ENCODE results near the gene TLCD1. TPM values are rescaled to one million over a fixed set of nuclear protein-coding genes. Genes with fewer than 3 reads are reported as not detected.
A peak's percentile ranks its signal among the peaks of the same experiment; 100 is the strongest.

Gene TLCD1
- total RNA-seq, 1 donor from 2014 or later, result 12.5 TPM

DNA sequence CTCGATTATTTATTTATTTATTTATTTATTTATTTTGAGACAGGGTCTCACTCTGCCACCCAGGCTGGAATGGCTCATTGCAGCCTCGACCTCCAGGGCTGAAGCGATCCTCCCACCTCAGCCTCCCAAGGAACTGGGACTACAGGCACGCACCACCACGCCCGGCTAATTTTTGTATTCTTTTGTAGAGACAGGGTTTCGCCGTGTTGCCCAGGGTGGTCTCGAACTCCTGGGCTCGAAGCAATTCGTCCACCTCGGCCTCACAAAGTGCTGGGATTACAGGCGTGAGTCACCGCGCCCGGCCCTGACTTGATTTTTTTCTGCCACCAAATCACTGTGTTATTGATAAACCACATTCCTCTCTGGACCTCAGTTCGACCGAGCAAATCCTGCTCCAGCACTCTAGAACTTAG, 7.0 kb downstream of the TLCD1 start:
- Mint-ChIP-seq H3K4me1 (peaks cover 43% of the 10 kb centered on the region), H3K36me3 (ENCODE audit: low read depth) (peaks cover 45% of the 10 kb centered on the region), H3K9me3 (no peaks in the 10 kb centered on the region), H3K27me3 (peaks cover 28% of the 10 kb centered on the region), H3K4me3 (peak overlapping the region; percentile 99), H3K27ac (peak overlapping the region; percentile 100)
- intact Hi-C loops (cut with micrococcal nuclease), result loop anchor here (1.0 kb wide), 4 partner anchors 8 to 233 kb away; partner anchors contain the start of genes BLTP2, NEK8 and PROCA1
- DNase-seq, result no peak

DNA sequence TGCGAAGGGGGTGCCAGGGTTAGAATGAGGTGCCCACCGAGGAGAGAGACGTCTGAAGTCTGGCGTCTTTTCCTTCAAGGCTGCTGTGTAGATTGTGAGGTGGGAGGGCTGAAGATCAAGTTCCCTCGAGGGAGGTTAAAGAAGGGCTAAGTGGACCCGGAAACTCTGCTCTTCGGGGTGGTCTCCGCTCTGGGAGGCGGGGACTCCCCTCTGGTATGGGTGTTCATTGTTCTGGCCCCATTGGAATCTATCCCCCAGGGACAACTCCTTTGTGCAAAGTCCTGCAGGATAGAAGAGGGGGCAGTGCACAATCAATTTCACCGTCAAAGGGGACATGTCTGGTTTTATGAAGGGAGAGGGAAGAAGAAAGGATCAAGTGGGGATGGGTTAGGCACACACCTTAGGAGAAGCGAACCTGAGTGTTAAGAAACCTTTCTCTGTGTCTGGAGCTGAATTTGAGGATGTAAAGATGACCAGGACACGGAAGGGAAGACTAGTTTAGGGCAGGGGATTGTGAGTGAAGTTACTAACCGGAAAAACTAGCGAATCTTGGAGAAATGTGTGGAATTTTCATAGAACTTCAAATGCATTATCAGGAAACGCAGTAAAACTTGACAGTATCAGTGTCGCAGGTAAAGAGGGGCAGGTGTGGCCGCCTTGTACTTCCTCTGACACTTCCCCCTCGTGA, 7.6 kb downstream of the TLCD1 start:
- peak overlapping the region; percentile 82 for H3K4me3 Mint-ChIP-seq
- H3K27ac Mint-ChIP-seq, result peak overlapping the region; percentile 86
- no peak for DNase-seq
- peaks cover 39% of the 10 kb centered on the region for H3K36me3 Mint-ChIP-seq (ENCODE audit: low read depth)
- peaks cover 28% of the 10 kb centered on the region for H3K27me3 Mint-ChIP-seq
- peaks cover 39% of the 10 kb centered on the region for H3K4me1 Mint-ChIP-seq
- no peaks in the 10 kb centered on the region for H3K9me3 Mint-ChIP-seq
- intact Hi-C loops (cut with micrococcal nuclease), result loop anchor here (1.0 kb wide), 4 partner anchors 7 to 234 kb away; partner anchors contain the start of genes BLTP2, NEK8 and PROCA1

DNA sequence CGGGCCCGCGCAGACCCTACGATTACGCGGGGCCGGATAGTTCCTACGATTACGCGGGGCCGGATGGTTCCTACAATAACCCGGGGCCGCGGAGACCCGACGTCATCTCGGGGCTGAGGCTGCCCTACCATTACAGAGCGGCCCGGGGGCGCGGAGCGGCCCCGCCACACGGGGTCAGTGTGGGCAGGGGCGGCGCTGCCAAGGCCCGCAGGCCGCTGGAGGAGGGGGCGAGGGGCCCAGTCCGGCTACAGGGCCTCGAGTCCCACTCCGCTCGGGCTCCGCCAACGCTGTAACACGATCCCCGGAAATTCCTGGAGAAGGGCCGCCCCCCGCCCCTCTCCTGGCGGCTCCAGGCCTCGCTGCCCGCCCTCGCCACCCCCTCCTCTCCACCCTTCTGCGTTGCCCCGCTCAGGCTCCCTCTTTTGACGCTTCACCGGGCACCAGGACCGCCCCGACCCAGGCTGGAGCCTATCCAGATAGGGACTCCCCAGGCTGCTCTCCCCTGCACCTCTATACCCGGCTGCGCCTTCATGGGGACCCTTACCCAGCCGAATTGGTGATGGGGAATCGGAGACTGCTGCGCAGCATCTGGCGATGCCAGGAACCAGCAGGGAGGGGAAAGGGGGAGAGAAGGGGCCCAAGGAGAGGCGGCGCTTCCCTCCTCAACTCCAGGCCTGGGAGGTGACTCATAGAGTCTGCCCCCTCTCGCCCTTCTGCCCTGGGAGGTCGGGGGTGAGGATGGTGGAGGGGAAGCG, 8.3 kb downstream of the TLCD1 start, which contains the start of gene RAB34:
TSS of gene RAB34 (minus strand) at position 291 of the 755 bp plus-strand sequence. CDS start 602 bp downstream, outside the sequence.
- Mint-ChIP-seq H3K27me3 (peaks cover 28% of the 10 kb centered on the region), H3K36me3 (ENCODE audit: low read depth) (peaks cover 34% of the 10 kb centered on the region), H3K9me3 (no peaks in the 10 kb centered on the region), H3K4me1 (peaks cover 35% of the 10 kb centered on the region), H3K27ac (peak within 1 kb of the TSS; percentile 86), H3K4me3 (peak within 1 kb of the TSS; percentile 82)
- intact Hi-C loops (cut with micrococcal nuclease), result no loop called here
- peak; percentile 75 for DNase-seq

DNA sequence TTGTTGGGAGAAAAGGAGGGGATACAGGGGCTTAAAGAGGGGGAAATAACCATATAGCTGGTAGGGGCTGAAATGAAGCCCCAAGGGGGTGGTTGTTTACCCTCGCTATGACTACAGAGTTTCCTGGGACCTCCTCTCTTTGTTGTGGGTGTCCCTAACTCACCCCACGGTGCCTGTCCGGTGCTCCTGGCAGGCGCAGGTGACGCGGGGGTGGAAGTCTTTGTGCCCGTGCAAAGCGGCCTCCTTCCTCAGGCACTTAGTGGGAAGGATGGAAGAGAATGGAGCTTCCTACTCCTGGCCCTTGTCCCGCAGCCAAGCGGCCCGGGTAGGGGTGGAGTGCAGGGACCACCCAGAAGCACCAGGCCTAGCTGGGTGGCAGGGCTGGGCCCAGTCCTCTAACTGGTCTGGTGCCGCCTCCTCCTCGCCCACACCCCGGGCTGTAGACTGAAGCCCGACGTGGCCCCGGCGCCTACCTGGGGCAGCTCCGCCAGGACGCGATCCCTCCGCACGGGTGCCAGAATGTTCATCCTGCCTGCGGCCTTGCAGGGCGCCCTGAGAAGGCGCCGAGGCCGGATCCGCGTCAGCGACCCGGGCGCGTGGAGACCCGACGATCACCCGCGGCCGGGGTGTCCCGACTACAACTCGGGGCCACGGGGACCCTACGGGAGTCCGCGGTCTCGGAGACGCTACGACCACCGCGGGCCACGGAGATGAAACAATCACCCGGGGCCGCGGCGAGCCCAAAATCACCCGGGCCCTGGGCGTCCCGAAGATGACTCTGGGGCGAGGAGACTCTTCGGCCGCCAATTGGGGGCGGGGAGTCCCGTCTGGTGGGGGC, 9.1 kb downstream of the TLCD1 start:
- Mint-ChIP-seq H3K27ac (no peak overlapping the region), H3K36me3 (ENCODE audit: low read depth) (peaks cover 26% of the 10 kb centered on the region), H3K4me1 (peaks cover 36% of the 10 kb centered on the region), H3K27me3 (peaks cover 28% of the 10 kb centered on the region), H3K4me3 (no peak overlapping the region), H3K9me3 (no peaks in the 10 kb centered on the region)
- intact Hi-C loops (cut with micrococcal nuclease), result no loop called here
- peak; percentile 68 for DNase-seq

DNA sequence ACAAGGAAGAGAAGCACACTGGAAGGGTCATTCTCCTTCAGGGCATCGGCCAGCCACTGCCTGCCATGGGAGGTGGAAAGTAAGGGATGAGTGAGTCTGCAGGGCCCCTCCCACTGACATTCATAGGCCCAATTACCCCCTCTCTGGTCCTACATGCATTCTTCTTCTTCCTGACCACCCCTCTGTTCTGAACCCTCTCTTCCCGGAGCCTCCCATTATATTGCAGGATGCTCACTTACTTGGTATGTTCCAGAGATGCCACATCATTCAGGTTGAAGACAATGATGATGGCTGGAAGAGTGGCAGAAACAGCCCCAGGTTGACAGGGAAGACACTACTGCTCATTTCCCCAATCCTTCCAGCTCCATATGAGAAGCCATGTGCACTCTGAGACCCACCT, 10.8 kb downstream of the TLCD1 start:
- Mint-ChIP-seq H3K27ac (no peak overlapping the region), H3K27me3 (peaks cover 28% of the 10 kb centered on the region), H3K9me3 (no peaks in the 10 kb centered on the region), H3K4me3 (no peak overlapping the region), H3K4me1 (peaks cover 35% of the 10 kb centered on the region), H3K36me3 (ENCODE audit: low read depth) (peaks cover 8% of the 10 kb centered on the region)
- DNase-seq, result no peak
- intact Hi-C loops (cut with micrococcal nuclease), result no loop called here

DNA sequence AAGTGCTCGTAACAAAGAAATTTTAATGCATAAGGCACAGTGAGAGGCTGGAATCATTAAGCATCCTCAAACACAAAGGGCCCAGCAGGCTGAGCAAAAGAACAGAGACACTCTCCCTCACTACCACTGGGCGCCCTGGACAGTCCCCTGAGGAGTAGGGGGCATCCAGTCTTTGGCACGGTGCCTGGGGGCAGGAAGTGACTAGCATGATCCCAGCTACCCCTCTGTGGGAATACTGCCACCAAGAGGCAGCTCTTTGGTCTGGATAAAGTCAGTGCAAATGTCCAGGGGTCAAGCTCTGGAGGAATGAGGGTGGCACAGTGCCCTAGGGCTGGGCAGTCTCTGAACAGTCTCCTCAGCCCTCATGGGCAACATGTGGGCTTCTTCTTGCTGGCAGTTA, 11.8 kb downstream of the TLCD1 start:
- H3K9me3 Mint-ChIP-seq, result no peaks in the 10 kb centered on the region
- intact Hi-C loops (cut with micrococcal nuclease), result loop anchor here (5.0 kb wide), 1 partner anchor 52 kb away; the partner anchor contains the start of genes SDF2 and SUPT6H
- no peak overlapping the region for H3K27ac Mint-ChIP-seq
- no peak overlapping the region for H3K4me3 Mint-ChIP-seq
- no peak for DNase-seq
- peaks cover 2% of the 10 kb centered on the region for H3K36me3 Mint-ChIP-seq (ENCODE audit: low read depth)
- peaks cover 29% of the 10 kb centered on the region for H3K4me1 Mint-ChIP-seq
- H3K27me3 Mint-ChIP-seq, result peaks cover 26% of the 10 kb centered on the region

DNA sequence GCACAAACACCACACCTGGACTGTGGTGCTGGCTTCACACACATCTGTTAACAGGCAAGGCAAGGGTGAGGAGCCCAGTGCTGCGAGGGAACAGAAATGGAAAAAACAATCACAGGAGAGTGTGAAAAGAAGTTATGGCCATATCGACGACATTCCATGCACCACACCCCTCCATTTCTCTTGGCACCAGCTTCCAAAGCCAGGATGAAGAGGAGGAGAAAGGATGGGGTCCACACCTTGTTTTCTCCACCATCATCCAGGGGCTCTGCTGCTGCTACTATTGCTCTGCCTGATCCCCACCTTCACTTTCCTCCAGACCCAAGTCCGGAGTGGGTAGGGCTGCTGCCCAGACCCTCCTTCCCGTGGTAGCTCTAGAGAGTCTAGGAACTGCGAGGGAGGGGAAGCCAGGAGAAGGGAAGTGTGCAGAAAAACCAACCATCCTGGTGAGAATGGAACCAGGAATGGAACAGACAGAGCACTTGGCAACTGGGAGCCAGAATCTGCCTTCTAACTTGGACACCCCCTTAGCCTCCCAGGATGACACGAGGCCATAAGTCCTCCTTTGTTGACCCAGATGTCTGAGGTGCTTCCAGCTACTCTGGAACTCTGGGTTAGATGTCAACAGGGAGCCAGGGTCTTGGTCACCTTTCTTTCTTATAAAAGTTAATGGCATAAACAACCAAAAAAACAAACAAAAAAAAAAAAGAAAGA, 13.2 kb downstream of the TLCD1 start:
- H3K27ac Mint-ChIP-seq, result peak overlapping the region; percentile 95
- intact Hi-C loops (cut with micrococcal nuclease), result loop anchor here (5.0 kb wide), 1 partner anchor 51 kb away; the partner anchor contains the start of genes SDF2 and SUPT6H
- H3K27me3 Mint-ChIP-seq, result peaks cover 18% of the 10 kb centered on the region
- DNase-seq, result no peak
- peaks cover 18% of the 10 kb centered on the region for H3K4me1 Mint-ChIP-seq
- H3K9me3 Mint-ChIP-seq, result no peaks in the 10 kb centered on the region
- H3K4me3 Mint-ChIP-seq, result peak overlapping the region; percentile 91
- H3K36me3 Mint-ChIP-seq (ENCODE audit: low read depth), result peaks cover 5% of the 10 kb centered on the region

DNA sequence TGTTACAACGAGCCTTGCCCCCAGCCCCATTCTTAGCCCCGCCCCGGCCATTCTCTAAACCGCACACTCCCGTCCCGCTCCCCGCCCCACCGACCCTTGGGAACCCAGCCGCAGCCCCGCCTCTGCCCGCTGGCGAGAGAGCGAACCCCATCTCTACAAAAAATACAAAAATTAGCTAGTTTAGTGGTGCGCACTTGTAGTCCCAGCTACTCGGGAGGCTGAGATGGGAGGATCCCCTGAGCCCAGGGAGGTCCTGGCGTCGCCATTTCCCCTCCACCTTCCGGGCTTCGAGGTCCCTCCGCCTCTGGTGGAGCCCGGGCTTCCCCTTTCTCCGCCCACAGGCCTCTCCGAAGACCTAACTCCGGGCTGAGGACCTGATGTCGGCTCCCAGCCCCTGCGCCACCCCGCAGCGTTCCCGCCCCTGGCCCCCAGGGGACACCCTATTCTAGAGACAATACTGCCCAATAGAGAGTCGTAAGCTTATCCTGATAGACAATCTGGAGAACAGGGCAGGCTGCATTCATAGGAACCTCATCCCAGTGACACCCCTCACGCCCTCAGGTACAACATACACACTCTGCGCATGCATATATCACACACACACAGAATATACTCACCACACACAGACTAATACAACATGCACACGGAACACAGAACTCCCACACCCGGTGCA, 13.9 kb downstream of the TLCD1 start:
- intact Hi-C loops (cut with micrococcal nuclease), result loop anchor here (5.0 kb wide), 1 partner anchor 50 kb away; the partner anchor contains the start of genes SDF2 and SUPT6H

DNA sequence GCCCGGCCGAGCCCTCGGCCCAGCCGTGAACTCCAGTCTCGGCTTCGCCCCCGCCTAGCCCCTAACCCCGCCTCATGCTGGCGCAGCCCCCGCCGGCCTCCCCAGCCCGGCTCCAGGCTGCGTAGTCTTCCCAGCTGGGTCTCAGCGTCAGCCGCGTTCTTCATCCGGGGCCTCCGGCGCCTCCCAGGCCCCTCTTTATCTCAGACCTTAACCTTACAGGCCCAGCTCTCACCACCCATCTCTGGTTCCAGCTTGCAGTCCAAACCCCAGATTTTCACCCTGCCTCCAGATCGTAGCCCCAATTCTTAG, 14.4 kb downstream of the TLCD1 start, which contains the start of gene PROCA1:
TSS of gene PROCA1 (minus strand) at position 166 of the 309 bp plus-strand sequence. CDS start 228 bp downstream, outside the sequence.
- no peak for DNase-seq
- intact Hi-C loops (cut with micrococcal nuclease), result loop anchor here (1.0 to 5.0 kb wide), 3 partner anchors 8 to 67 kb away; partner anchors contain the start of genes BLTP2, RPL23A, SDF2 and SUPT6H
- H3K27ac Mint-ChIP-seq, result peak within 1 kb of the TSS; percentile 95
- H3K4me3 Mint-ChIP-seq, result peak within 1 kb of the TSS; percentile 91
- peaks cover 17% of the 10 kb centered on the region for H3K4me1 Mint-ChIP-seq
- peaks cover 18% of the 10 kb centered on the region for H3K27me3 Mint-ChIP-seq
- peaks cover 9% of the 10 kb centered on the region for H3K36me3 Mint-ChIP-seq (ENCODE audit: low read depth)
- no peaks in the 10 kb centered on the region for H3K9me3 Mint-ChIP-seq

More for the DNA sequence above, 13.9 kb downstream of the TLCD1 start:
- peak; percentile 91 for DNase-seq
- Mint-ChIP-seq H3K9me3 (no peaks in the 10 kb centered on the region), H3K27ac (peak overlapping the region; percentile 95), H3K27me3 (peaks cover 18% of the 10 kb centered on the region), H3K4me1 (peaks cover 17% of the 10 kb centered on the region), H3K4me3 (peak overlapping the region; percentile 91), H3K36me3 (ENCODE audit: low read depth) (peaks cover 9% of the 10 kb centered on the region)

DNA sequence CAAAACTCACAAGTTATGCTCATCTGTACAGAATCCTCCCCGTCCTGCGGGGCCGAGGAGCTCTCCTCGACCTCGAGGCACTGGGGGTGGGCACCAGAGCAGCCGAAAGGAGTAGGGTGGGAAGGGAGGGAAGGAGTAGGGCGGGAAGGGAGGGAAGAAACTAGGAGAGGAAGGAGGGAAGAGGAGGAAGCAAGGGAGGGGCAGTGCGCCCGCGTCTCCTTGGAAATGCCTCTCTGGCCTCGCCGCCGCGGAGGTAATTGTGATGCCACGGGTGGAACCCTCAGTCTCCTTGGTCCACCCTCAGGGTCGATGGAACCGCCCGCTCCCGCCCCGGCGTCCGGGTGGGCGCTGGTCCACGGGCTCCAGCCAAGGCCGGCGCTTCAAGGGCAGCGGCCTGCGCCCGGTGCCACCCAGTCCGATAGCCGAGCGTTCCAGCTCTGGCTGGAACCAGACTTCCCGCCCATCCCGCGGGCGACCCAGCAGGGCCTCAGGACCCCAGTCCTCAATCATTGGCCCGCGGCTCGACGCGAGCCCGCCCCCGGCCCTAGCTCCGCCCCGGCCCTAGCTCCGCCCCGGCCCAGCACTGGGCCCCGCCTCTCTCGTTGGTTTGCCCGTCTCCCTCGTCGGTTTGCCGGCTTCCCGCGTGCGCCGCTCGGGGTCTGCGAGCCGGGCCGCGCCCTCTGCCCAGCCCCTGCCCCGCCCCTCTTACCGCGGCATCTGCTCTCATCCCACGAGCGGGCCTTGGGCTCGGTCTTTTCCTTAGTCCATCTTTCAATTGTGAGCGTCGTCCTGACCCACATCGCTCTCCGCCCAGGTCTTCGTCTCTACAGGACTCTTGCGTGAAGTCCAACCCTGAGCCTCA, 14.9 kb downstream of the TLCD1 start:
- H3K9me3 Mint-ChIP-seq, result no peaks in the 10 kb centered on the region
- H3K4me3 Mint-ChIP-seq, result peak overlapping the region; percentile 91
- H3K4me1 Mint-ChIP-seq, result peaks cover 17% of the 10 kb centered on the region
- peak overlapping the region; percentile 95 for H3K27ac Mint-ChIP-seq
- intact Hi-C loops (cut with micrococcal nuclease), result loop anchor here (1.0 to 5.0 kb wide), 3 partner anchors 8 to 66 kb away; partner anchors contain the start of genes BLTP2, RPL23A, SDF2 and SUPT6H
- DNase-seq, result peak; percentile 99
- H3K27me3 Mint-ChIP-seq, result peaks cover 15% of the 10 kb centered on the region
- H3K36me3 Mint-ChIP-seq (ENCODE audit: low read depth), result peaks cover 9% of the 10 kb centered on the region

DNA sequence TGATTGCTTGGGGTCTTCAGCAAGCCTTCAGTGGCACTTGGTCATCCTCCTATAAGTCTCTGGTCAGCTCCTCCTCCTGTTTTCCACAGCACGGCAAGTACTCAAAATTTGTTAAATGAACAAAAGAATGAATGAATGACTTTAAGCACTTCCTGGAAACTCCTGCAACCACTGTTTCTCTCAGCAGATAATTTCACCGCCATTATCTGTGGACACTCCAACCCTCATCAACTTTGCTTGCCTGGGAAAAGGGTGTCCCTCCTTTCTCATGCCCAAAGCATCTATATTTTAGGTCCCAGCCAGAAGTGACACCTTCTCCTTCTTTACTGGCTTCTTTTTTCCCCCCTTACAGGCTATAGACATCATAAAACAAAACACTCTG, 18.7 kb downstream of the TLCD1 start:
- Mint-ChIP-seq H3K27me3 (no peaks in the 10 kb centered on the region), H3K4me1 (peaks cover 16% of the 10 kb centered on the region), H3K9me3 (no peaks in the 10 kb centered on the region), H3K36me3 (ENCODE audit: low read depth) (peaks cover 25% of the 10 kb centered on the region), H3K27ac (no peak overlapping the region), H3K4me3 (no peak overlapping the region)
- no peak for DNase-seq
- intact Hi-C loops (cut with micrococcal nuclease), result no loop called here

All from activated CD4-positive, alpha-beta T cell treated with anti-CD3 and anti-CD28 coated beads, Interleukin-2, amount 10 ng/mL, durations not matched to agents 24 days and 14 days (primary cell).